Colonic mucosa (tissue), 4 donors: Measurements from ENCODE around the gene MAD1L1. TPM values are rescaled to one million over a fixed set of nuclear protein-coding genes. Genes with fewer than 3 reads are reported as not detected.

Experiments used
- DNase-seq: peaks from one replicate; pipeline ENCODE4 v3.0.0-alpha.2; 2020
- H3K27ac ChIP-seq: fragments of 200-600 bp; one replicate; pipeline ENCODE4 v1.8.0; 2021
- H3K27me3 ChIP-seq: fragments of 200-600 bp; one replicate; pipeline ENCODE4 v1.8.0; 2021
- H3K36me3 ChIP-seq: fragments of 200-600 bp; one replicate; pipeline ENCODE4 v1.8.0; 2021
- H3K4me1 ChIP-seq: fragments of 200-600 bp; one replicate; pipeline ENCODE4 v1.8.0; 2021; ENCODE audit warnings: mild to moderate bottlenecking
- H3K4me3 ChIP-seq: fragments of 200-600 bp; one replicate; pipeline ENCODE4 v1.8.0; 2021
- H3K9ac ChIP-seq, 2 donors: one replicate each; pipeline ENCODE4 v1.7.0; 2013; ENCODE audit warnings: control low read depth in 2 of 2, low read depth in 2 of 2, low read length in 2 of 2
- H3K9me3 ChIP-seq: fragments of 200-600 bp; one replicate; pipeline ENCODE4 v1.8.0; 2021
- intact Hi-C: fragments of 100-400 bp; cut with DNase I; formaldehyde crosslinking; loops from one replicate; pipeline ENCODE4 v1.14.1; 2022
- total RNA-seq, 2 donors: library from RNA; stranded (reverse); fragmentation: NEBNext Ultra II Directional in 1 of 2; extraction: Animal tissue kit (Norgen Biotek cat#: 25700) in 1 of 2; gene quantifications; one replicate each; pipeline ENCODE4 v1.2.1, GENCODE V29; 2021
- TF ChIP-seq, protein P1 (sequence below): fragments of 200-600 bp; IDR thresholded peaks from one replicate; pipeline ENCODE4 v1.8.0; 2022; ENCODE audit warnings: antibody characterized with exemption, mild to moderate bottlenecking
- donor health status: healthy.
- donor health status: DM: no; HTN: no; CAD: no.
- donor health status: DM: no; HTN: no; CAD: no.

The MAD1L1 gene
- total RNA-seq, 2 donors from 2014 or later, result 18.2 to 47.0 TPM

DNA sequence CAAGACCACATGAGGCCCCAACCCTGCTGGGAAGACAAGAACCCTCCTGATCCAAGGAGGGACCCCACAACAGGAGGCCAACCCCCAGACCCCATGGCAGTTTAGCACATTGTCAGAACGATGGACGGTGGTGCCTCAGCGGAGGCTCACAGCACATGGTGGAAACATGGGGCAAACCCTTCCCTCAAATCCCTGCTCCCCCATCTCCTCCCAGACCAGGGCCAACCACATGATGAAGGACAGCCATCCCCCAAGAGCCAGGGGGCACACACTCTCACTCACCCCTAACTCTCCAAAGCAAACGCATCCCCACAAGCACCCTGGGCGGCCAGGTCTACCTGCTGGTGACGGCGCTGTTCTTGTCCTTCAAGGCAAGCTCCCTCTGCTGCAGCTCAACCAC is 83.9 kb downstream of the MAD1L1 start:
- TF ChIP-seq, protein P1, sequence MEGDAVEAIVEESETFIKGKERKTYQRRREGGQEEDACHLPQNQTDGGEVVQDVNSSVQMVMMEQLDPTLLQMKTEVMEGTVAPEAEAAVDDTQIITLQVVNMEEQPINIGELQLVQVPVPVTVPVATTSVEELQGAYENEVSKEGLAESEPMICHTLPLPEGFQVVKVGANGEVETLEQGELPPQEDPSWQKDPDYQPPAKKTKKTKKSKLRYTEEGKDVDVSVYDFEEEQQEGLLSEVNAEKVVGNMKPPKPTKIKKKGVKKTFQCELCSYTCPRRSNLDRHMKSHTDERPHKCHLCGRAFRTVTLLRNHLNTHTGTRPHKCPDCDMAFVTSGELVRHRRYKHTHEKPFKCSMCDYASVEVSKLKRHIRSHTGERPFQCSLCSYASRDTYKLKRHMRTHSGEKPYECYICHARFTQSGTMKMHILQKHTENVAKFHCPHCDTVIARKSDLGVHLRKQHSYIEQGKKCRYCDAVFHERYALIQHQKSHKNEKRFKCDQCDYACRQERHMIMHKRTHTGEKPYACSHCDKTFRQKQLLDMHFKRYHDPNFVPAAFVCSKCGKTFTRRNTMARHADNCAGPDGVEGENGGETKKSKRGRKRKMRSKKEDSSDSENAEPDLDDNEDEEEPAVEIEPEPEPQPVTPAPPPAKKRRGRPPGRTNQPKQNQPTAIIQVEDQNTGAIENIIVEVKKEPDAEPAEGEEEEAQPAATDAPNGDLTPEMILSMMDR, result no peak
- no peak overlapping the region for H3K4me3 ChIP-seq
- no peak overlapping the region for H3K27ac ChIP-seq
- DNase-seq, result no peak
- no peaks in the 10 kb centered on the region for H3K36me3 ChIP-seq
- no peaks in the 10 kb centered on the region for H3K27me3 ChIP-seq
- no peaks in the 10 kb centered on the region for H3K4me1 ChIP-seq
- no peak overlapping the region for H3K9ac ChIP-seq
- no peaks in the 10 kb centered on the region for H3K9me3 ChIP-seq
- intact Hi-C loops, result no loop called here

DNA sequence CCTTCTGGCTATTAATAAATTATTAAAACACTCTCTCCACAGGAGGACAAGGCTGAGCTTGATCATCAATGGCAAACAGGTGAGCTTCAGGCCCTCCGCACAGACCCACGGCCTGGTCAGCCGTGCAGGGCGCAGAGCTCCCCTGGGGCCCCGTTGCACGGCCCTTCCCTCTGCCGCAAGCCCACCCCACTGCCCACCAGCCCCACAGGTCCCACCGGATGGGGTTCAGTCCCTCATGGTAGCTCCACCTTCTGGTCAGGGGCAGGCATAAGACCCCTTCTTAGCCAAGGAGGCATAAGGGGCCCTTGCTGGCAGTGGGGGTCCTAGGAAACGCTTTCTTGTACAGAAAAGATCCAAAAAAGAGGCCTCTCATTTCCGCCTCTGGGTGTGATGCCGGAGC is 84.6 kb downstream of the MAD1L1 start:
- no peaks in the 10 kb centered on the region for H3K36me3 ChIP-seq
- intact Hi-C loops, result no loop called here
- no peak overlapping the region for H3K4me3 ChIP-seq
- no peak for DNase-seq
- H3K4me1 ChIP-seq, result no peaks in the 10 kb centered on the region
- no peak overlapping the region for H3K9ac ChIP-seq
- H3K9me3 ChIP-seq, result no peaks in the 10 kb centered on the region
- TF ChIP-seq, protein P1, result no peak
- no peak overlapping the region for H3K27ac ChIP-seq
- H3K27me3 ChIP-seq, result no peaks in the 10 kb centered on the region

DNA sequence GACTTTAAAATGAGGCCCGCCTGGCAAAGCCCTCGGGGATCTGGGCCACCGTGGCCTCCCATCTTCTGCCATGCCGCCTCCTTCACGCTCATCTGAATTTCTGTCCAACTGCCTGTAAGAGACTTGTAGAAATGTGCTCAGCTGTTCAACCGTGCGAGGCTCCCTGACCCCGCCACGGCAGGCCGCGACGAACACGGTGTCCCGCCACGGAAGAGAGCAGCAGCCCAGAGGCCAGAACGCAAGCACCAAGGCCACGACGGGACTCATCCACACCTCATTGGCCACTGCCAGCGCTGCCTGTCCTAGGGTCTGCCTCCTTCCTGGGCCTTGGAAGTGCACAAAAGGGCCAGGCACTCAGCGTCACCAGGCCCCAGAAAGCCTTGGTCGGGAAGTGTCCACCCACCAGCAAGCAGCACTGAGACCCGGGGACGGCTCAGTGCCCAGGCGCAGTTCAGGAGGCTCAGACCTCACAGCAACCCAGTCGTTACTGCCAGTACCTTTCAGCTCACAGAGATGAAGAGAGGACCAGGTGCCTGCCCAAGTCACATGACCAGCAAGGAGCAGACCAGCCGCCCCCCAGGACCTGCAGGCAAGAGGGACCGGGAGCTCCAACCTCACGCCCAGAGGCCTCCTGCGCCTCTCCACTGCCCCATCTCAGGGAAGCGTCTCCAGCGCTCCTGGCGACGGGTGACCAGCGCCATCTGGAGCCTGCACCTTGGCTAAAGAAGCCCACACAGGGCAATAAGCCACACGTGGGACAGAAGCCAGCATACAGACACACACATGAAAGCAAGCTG is 85.9 kb downstream of the MAD1L1 start:
- H3K9me3 ChIP-seq, result no peaks in the 10 kb centered on the region
- H3K4me1 ChIP-seq, result no peaks in the 10 kb centered on the region
- intact Hi-C loops, result no loop called here
- no peaks in the 10 kb centered on the region for H3K36me3 ChIP-seq
- H3K9ac ChIP-seq, result no peak overlapping the region
- TF ChIP-seq, protein P1, result no peak
- no peaks in the 10 kb centered on the region for H3K27me3 ChIP-seq
- H3K4me3 ChIP-seq, result no peak overlapping the region
- H3K27ac ChIP-seq, result no peak overlapping the region
- no peak for DNase-seq

DNA sequence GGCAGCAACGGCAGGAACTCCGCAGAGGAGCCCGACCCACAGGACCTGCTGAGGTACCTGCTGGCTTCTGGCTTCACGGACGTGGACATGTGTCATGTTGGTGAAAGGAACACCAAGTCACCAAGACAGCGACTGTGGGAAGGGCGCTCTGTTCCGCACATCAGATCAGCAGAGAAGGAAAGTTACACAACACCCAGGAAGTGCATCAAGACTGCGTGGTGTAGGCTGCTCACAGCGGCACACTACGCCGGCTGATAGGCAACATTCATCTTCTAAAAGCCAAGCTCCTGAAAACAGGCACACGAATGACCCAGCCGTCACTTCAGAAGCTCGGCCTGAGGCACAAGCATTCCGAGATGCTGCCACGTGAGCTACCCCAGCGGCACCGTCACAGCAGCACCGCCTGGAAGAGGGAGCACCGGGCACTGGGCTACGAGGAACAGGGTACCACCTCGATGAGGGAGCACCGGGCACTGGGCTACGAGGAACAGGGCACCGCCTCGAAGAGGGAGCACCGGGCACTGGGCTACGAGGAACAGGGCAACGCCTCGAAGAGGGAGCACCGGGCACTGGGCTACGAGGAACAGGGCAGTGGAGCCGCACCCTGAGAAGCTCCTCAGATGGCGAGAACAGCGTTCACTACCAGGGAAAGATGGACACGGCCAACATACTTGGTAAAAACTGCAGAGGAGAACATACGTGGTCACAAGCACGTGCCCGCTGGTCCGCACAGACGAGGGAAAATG is 86.7 kb downstream of the MAD1L1 start:
- Histone ChIP-seq H3K27me3 (no peaks in the 10 kb centered on the region), H3K36me3 (no peaks in the 10 kb centered on the region)
- TF ChIP-seq, protein P1, result no peak

DNA sequence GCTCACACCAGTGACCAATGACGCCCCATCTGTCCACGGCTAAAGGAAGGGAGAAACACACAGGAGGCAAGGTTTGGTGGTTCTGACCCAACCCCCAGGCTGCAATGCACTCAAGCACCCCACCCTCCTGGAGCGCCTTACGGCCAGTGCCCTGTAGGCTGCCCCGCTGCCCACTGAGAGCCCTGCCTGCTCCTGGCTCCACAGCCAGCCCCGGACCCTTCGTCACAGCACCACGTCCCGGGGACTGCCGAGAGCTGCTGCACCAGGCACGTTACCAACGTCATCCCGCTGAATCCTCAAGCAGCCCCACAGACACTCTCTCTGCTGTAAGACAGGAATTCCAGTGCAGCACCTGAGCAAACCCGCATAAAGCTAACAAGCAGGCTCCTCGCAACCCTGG is 87.8 kb downstream of the MAD1L1 start:
- TF ChIP-seq, protein P1, result no peak
- Histone ChIP-seq H3K9ac (no peak overlapping the region), H3K36me3 (no peaks in the 10 kb centered on the region), H3K27me3 (no peaks in the 10 kb centered on the region), H3K4me1 (no peaks in the 10 kb centered on the region), H3K27ac (no peak overlapping the region), H3K9me3 (no peaks in the 10 kb centered on the region), H3K4me3 (no peak overlapping the region)
- intact Hi-C loops, result no loop called here
- DNase-seq, result no peak

More for the DNA sequence above, 86.7 kb downstream of the MAD1L1 start:
- no peak overlapping the region for H3K4me3 ChIP-seq
- no peaks in the 10 kb centered on the region for H3K9me3 ChIP-seq
- no peak overlapping the region for H3K9ac ChIP-seq
- intact Hi-C loops, result no loop called here
- DNase-seq, result no peak
- H3K4me1 ChIP-seq, result no peaks in the 10 kb centered on the region
- H3K27ac ChIP-seq, result no peak overlapping the region
